Spleen (tissue), 11 donors: ENCODE data around the gene ACTN4. TPM values are rescaled to one million over a fixed set of nuclear protein-coding genes. Genes with fewer than 3 reads are reported as not detected.

Source experiments
- DNase-seq: peaks from one replicate; pipeline ENCODE4 v3.0.0-alpha.2; 2020
- H3K27ac ChIP-seq, 8 donors: fragments of 200-600 bp; sonication (generic) in 7 of 8; 1 replicate in 4 of 8; 2 replicates in 4 of 8; pipeline versions ENCODE4 v1.5.0 to v1.8.0; 2016 to 2021; ENCODE audit warnings: inconsistent platforms in 4 of 8, mild to moderate bottlenecking in 4 of 8, moderate library complexity in 1 of 8
- H3K27me3 ChIP-seq, 7 donors: fragments of 200-600 bp; sonication (generic) in 6 of 7; replicated peaks in 1 of 7; 1 replicate in 4 of 7; 2 replicates in 3 of 7; pipeline versions ENCODE4 v1.5.0 to v1.8.0; 2016 to 2021; ENCODE audit warnings: inconsistent platforms in 3 of 7, mild to moderate bottlenecking in 1 of 7
- H3K36me3 ChIP-seq, 6 donors: fragments of 200-600 bp; sonication (generic) in 5 of 6; 1 replicate in 4 of 6; 2 replicates in 2 of 6; pipeline versions ENCODE4 v1.5.0 to v1.8.0; 2016 to 2021; ENCODE audit warnings: inconsistent platforms in 2 of 6
- H3K4me1 ChIP-seq, 6 donors: fragments of 200-600 bp; sonication (generic) in 5 of 6; 1 replicate in 3 of 6; 2 replicates in 3 of 6; pipeline versions ENCODE4 v1.5.0 to v1.8.0; 2016 to 2021; ENCODE audit warnings: inconsistent platforms in 3 of 6
- H3K4me3 ChIP-seq, 8 donors: fragments of 200-600 bp; sonication (generic) in 7 of 8; 1 replicate in 4 of 8; 2 replicates in 4 of 8; pipeline versions ENCODE4 v1.5.0 to v1.8.0; 2016 to 2021; ENCODE audit warnings: inconsistent platforms in 4 of 8, mild to moderate bottlenecking in 4 of 8, moderate library complexity in 2 of 8
- H3K9me3 ChIP-seq, 8 donors: fragments of 200-600 bp; sonication (generic) in 7 of 8; 1 replicate in 4 of 8; 2 replicates in 4 of 8; pipeline versions ENCODE4 v1.5.0 to v1.8.0; 2016 to 2021; ENCODE audit warnings: inconsistent platforms in 4 of 8
- CTCF ChIP-seq, 11 experiments: fragments of 200-600 bp in 7 of 11; fragments of 450-650 bp in 4 of 11; sonication (generic) in 4 of 11; IDR thresholded peaks in 8 of 11; conservative IDR thresholded peaks in 3 of 11; 1 replicate in 7 of 11; 2 replicates in 4 of 11; pipeline versions ENCODE4 v1.4.0 to v1.8.0; 2016 to 2021; ENCODE audit warnings: antibody characterized with exemption in 11 of 11, inconsistent platforms in 4 of 11, mild to moderate bottlenecking in 1 of 11
- POLR2A ChIP-seq, 3 donors: fragments of 450-650 bp; IDR thresholded peaks; one replicate each; pipeline ENCODE4 v1.5.1; 2017; ENCODE audit warnings: antibody characterized with exemption in 3 of 3, mild to moderate bottlenecking in 1 of 3
- POLR2AphosphoS5 ChIP-seq, 3 donors: sonication (generic); formaldehyde crosslinking; IDR thresholded peaks; one replicate each; pipeline ENCODE4 v1.5.1; 2017; ENCODE audit warnings: antibody characterized with exemption in 3 of 3
- WGBS, 5 donors: extraction: QIAGEN DNeasy Blood & Tissue Kit in 3 of 5; methylation state at CpG; one replicate each; pipeline versions ENCODE4 v1.1.5 to v1.1.7; 2013 to 2018; 5-methylcytosine and 5-hydroxymethylcytosine counted together
- intact Hi-C: fragments of 100-400 bp; cut with DNase I; formaldehyde crosslinking; loops from one replicate; pipeline ENCODE4 v1.15.0; 2023; ENCODE audit warnings: low total_unique reads
- polyA plus RNA-seq, 3 donors: library from polyadenylated mRNA; stranded (reverse); fragments of 200-250 nt; gene quantifications; one replicate each; pipeline ENCODE4 v1.2.1, GENCODE V29; 2013
- total RNA-seq, 7 donors: library from RNA; depleted of rRNA in 3 of 7; stranded (reverse); fragments of >200 nt in 3 of 7; fragmentation: NEBNext Ultra II Directional in 4 of 7; extraction: Animal tissue kit (Norgen Biotek cat#: 25700) in 4 of 7; gene quantifications; one replicate each; pipeline versions ENCODE4 v1.1.0 to v1.2.1, GENCODE V29; 2016 to 2021
- donor health status: healthy with polysubstance abuse.
- donor health status: DM: no; HTN: no; CAD: no; lungs with moderate emphysema.
- donor health status: DM: no; HTN: no; CAD: no.
- donor health status: Bipolar disorder and iron deficiency.
- donor health status: healthy.
- donor health status: DM: no; HTN: no; CAD: no.
- donor health status: DM: yes; HTN: yes; CAD: no.

ACTN4 gene
- total and polyA plus RNA-seq, 10 donors, result 39.3 to 621 (median 408) TPM

GRCh38 chr19:38742296-38742695 is 94.8 kb downstream of the ACTN4 start:
- intact Hi-C loops, result no loop called here
- H3K36me3 ChIP-seq, result no peaks in the 10 kb centered on the region
- H3K9me3 ChIP-seq, result no peaks in the 10 kb centered on the region
- H3K4me1 ChIP-seq, result peaks cover 1 to 20% (median 5%) of the 10 kb centered on the region in 6 donors
- H3K4me3 ChIP-seq, result no peak overlapping the region
- H3K27ac ChIP-seq, result no peak overlapping the region
- peaks cover 0 to 2% (median 0%) of the 10 kb centered on the region in 7 donors for H3K27me3 ChIP-seq
- TF ChIP-seq CTCF (IDR thresholded peaks at IDR 0.05 in 8 of 11, conservative IDR thresholded peaks at IDR 0.05 in 3 of 11), result no peak
- TF ChIP-seq POLR2AphosphoS5 (IDR thresholded peaks at IDR 0.05), result no peak
- no peak for TF ChIP-seq POLR2A (IDR thresholded peaks at IDR 0.05)
- 93 to 98% (median 94%) methylated on average over 9 of the region's 9 CpGs for WGBS, 5 donors
- peak; percentile 61 for DNase-seq

GRCh38 chr19:38742906-38743305 is 95.5 kb downstream of the ACTN4 start:
- WGBS, 5 donors, result 75 to 92% (median 90%) methylated on average over 6 of the region's 6 CpGs
- intact Hi-C loops, result no loop called here
- peak; percentile 64 for DNase-seq

GRCh38 chr19:38743394-38744297 is 96.2 kb downstream of the ACTN4 start:
- Histone ChIP-seq H3K4me3 (no peak overlapping the region), H3K9me3 (no peaks in the 10 kb centered on the region), H3K27ac (no peak overlapping the region), H3K4me1 (peaks cover 0 to 17% (median 2%) of the 10 kb centered on the region in 6 donors), H3K27me3 (no peaks in the 10 kb centered on the region), H3K36me3 (no peaks in the 10 kb centered on the region)
- 66 to 80% (median 75%) methylated on average over 12 to 20 of the region's 20 CpGs for WGBS, 5 donors
- intact Hi-C loops, result no loop called here
- TF ChIP-seq POLR2A (IDR thresholded peaks at IDR 0.05), result no peak
- TF ChIP-seq POLR2AphosphoS5 (IDR thresholded peaks at IDR 0.05), result peak in 2 of 3 donors; percentile 29 to 60
- peak; percentile 61 for DNase-seq

More at GRCh38 chr19:38742906-38743305, 95.5 kb downstream of the ACTN4 start:
- Histone ChIP-seq H3K36me3 (no peaks in the 10 kb centered on the region), H3K4me3 (no peak overlapping the region), H3K9me3 (no peaks in the 10 kb centered on the region), H3K4me1 (peaks cover 0 to 17% (median 2%) of the 10 kb centered on the region in 6 donors), H3K27ac (no peak overlapping the region), H3K27me3 (no peaks in the 10 kb centered on the region)
- TF ChIP-seq POLR2A (IDR thresholded peaks at IDR 0.05) (no peak), POLR2AphosphoS5 (IDR thresholded peaks at IDR 0.05) (no peak), CTCF (IDR thresholded peaks at IDR 0.05 in 8 of 11, conservative IDR thresholded peaks at IDR 0.05 in 3 of 11) (no peak)

- H3K4me3 ChIP-seq, result no peak within 1 kb of the TSS
- no peaks in the 10 kb centered on the region for H3K27me3 ChIP-seq
- peaks cover 0 to 17% (median 2%) of the 10 kb centered on the region in 6 donors for H3K4me1 ChIP-seq
- WGBS, 5 donors, result 82 to 93% (median 87%) methylated on average over 10 of the region's 10 CpGs
- no peaks in the 10 kb centered on the region for H3K9me3 ChIP-seq
- intact Hi-C loops, result no loop called here
- H3K36me3 ChIP-seq, result no peaks in the 10 kb centered on the region
- no peak for TF ChIP-seq POLR2AphosphoS5 (IDR thresholded peaks at IDR 0.05)
- TF ChIP-seq CTCF (IDR thresholded peaks at IDR 0.05 in 8 of 11, conservative IDR thresholded peaks at IDR 0.05 in 3 of 11), result no peak
- no peak for TF ChIP-seq POLR2A (IDR thresholded peaks at IDR 0.05)
- DNase-seq, result no peak
- H3K27ac ChIP-seq, result no peak within 1 kb of the TSS
These were observed 96.8 kb downstream of the ACTN4 start, which contains the start of gene CAPN12 for GRCh38 chr19:38744298-38744681. Gene CAPN12 (minus strand): TSS chr19:38744474. CDS start chr19:38744165, 309 bp downstream.
